ENCODE results near the gene KCNF1. TPM values are rescaled to one million over a fixed set of nuclear protein-coding genes. Genes with fewer than 3 reads are reported as not detected.

The KCNF1 gene
- total and polyA plus RNA-seq, 4 donors = 4.3 to 19.7 (median 11.5) TPM

GRCh38 chr2:10909050-10909995 lies 2.4 kb upstream of the KCNF1 start:
- peak in 2 of 6 donors; percentile 68 to 78 for DNase-seq (ENCODE audit: low read depth in 4 of 6, low spot score in 6 of 6)
- Histone ChIP-seq H3K9me3 (ENCODE audit: control insufficient read depth, insufficient read depth, low read length) (no peaks in the 10 kb centered on the region), H3K36me3 (ENCODE audit: control insufficient read depth, insufficient read depth, low read length) (peaks cover 13% of the 10 kb centered on the region), H3K4me3 (ENCODE audit: low read depth, low read length) (no peak overlapping the region), H3K4me1 (ENCODE audit: control insufficient read depth, insufficient read depth, low read length) (peaks cover 36% of the 10 kb centered on the region), H3K27me3 (ENCODE audit: control insufficient read depth, insufficient read depth, low read length) (peaks cover 9% of the 10 kb centered on the region), H3K27ac (ENCODE audit: low read depth, low read length) (no peak overlapping the region)
- WGBS (ENCODE audit: insufficient coverage) = 79% methylated on average over 9 of the region's 15 CpGs

- Histone ChIP-seq H3K27me3 (ENCODE audit: control insufficient read depth, insufficient read depth, low read length) (peaks cover 9% of the 10 kb centered on the region), H3K27ac (ENCODE audit: low read depth, low read length) (no peak overlapping the region), H3K4me1 (ENCODE audit: control insufficient read depth, insufficient read depth, low read length) (peaks cover 39% of the 10 kb centered on the region), H3K9me3 (ENCODE audit: control insufficient read depth, insufficient read depth, low read length) (no peaks in the 10 kb centered on the region), H3K36me3 (ENCODE audit: control insufficient read depth, insufficient read depth, low read length) (peaks cover 13% of the 10 kb centered on the region), H3K4me3 (ENCODE audit: low read depth, low read length) (no peak overlapping the region)
- 61% methylated on average over 3 of the region's 3 CpGs for whole genome bisulfite sequencing (ENCODE audit: insufficient coverage)
- DNase-seq (ENCODE audit: low read depth in 4 of 6, low spot score in 6 of 6) = no peak
Observed at GRCh38 chr2:10909996-10910341, 1.8 kb upstream of the KCNF1 start.

- peaks cover 9% of the 10 kb centered on the region for H3K27me3 ChIP-seq (ENCODE audit: control insufficient read depth, insufficient read depth, low read length)
- H3K4me3 ChIP-seq (ENCODE audit: low read depth, low read length) = no peak overlapping the region
- peaks cover 46% of the 10 kb centered on the region for H3K4me1 ChIP-seq (ENCODE audit: control insufficient read depth, insufficient read depth, low read length)
- whole genome bisulfite sequencing (ENCODE audit: insufficient coverage) = 82% methylated on average over 8 of the region's 11 CpGs
- no peak overlapping the region for H3K27ac ChIP-seq (ENCODE audit: low read depth, low read length)
- no peak for DNase-seq (ENCODE audit: low read depth in 4 of 6, low spot score in 6 of 6)
- no peaks in the 10 kb centered on the region for H3K9me3 ChIP-seq (ENCODE audit: control insufficient read depth, insufficient read depth, low read length)
- H3K36me3 ChIP-seq (ENCODE audit: control insufficient read depth, insufficient read depth, low read length) = peaks cover 17% of the 10 kb centered on the region
Observed at GRCh38 chr2:10910625-10911024, 1.1 kb upstream of the KCNF1 start.

GRCh38 chr2:10912076-10912731 lies 470 bp downstream of the KCNF1 start:
- peaks cover 9% of the 10 kb centered on the region for H3K27me3 ChIP-seq (ENCODE audit: control insufficient read depth, insufficient read depth, low read length)
- WGBS (ENCODE audit: insufficient coverage) = 5% methylated on average over 81 of the region's 81 CpGs

GRCh38 chr2:10912796-10913455 lies 1.2 kb downstream of the KCNF1 start:
- H3K27me3 ChIP-seq (ENCODE audit: control insufficient read depth, insufficient read depth, low read length) = peaks cover 9% of the 10 kb centered on the region
- no peaks in the 10 kb centered on the region for H3K9me3 ChIP-seq (ENCODE audit: control insufficient read depth, insufficient read depth, low read length)
- peak overlapping the region; percentile 27 for H3K4me3 ChIP-seq (ENCODE audit: low read depth, low read length)
- H3K4me1 ChIP-seq (ENCODE audit: control insufficient read depth, insufficient read depth, low read length) = peaks cover 52% of the 10 kb centered on the region
- no peak overlapping the region for H3K27ac ChIP-seq (ENCODE audit: low read depth, low read length)
- 90% methylated on average over 58 of the region's 58 CpGs for WGBS (ENCODE audit: insufficient coverage)
- peaks cover 21% of the 10 kb centered on the region for H3K36me3 ChIP-seq (ENCODE audit: control insufficient read depth, insufficient read depth, low read length)
- no peak for DNase-seq (ENCODE audit: low read depth in 4 of 6, low spot score in 6 of 6)

More at GRCh38 chr2:10912076-10912731, 470 bp downstream of the KCNF1 start:
- Histone ChIP-seq H3K4me1 (ENCODE audit: control insufficient read depth, insufficient read depth, low read length) (peaks cover 52% of the 10 kb centered on the region), H3K36me3 (ENCODE audit: control insufficient read depth, insufficient read depth, low read length) (peaks cover 21% of the 10 kb centered on the region), H3K27ac (ENCODE audit: low read depth, low read length) (no peak overlapping the region), H3K4me3 (ENCODE audit: low read depth, low read length) (peak overlapping the region; percentile 27), H3K9me3 (ENCODE audit: control insufficient read depth, insufficient read depth, low read length) (no peaks in the 10 kb centered on the region)
- peak in 2 of 6 donors; percentile 43 for DNase-seq (ENCODE audit: low read depth in 4 of 6, low spot score in 6 of 6)

- peaks cover 21% of the 10 kb centered on the region for H3K36me3 ChIP-seq (ENCODE audit: control insufficient read depth, insufficient read depth, low read length)
- DNase-seq (ENCODE audit: low read depth in 4 of 6, low spot score in 6 of 6) = no peak
- peak overlapping the region; percentile 22 for H3K4me3 ChIP-seq (ENCODE audit: low read depth, low read length)
- H3K27ac ChIP-seq (ENCODE audit: low read depth, low read length) = no peak overlapping the region
- no peaks in the 10 kb centered on the region for H3K9me3 ChIP-seq (ENCODE audit: control insufficient read depth, insufficient read depth, low read length)
- H3K4me1 ChIP-seq (ENCODE audit: control insufficient read depth, insufficient read depth, low read length) = peaks cover 48% of the 10 kb centered on the region
- peaks cover 9% of the 10 kb centered on the region for H3K27me3 ChIP-seq (ENCODE audit: control insufficient read depth, insufficient read depth, low read length)
- 82% methylated on average over 24 of the region's 38 CpGs for WGBS (ENCODE audit: insufficient coverage)
Observed at GRCh38 chr2:10913501-10914271, 2.0 kb downstream of the KCNF1 start.

- H3K27ac ChIP-seq (ENCODE audit: low read depth, low read length) = no peak overlapping the region
Observed at GRCh38 chr2:10914272-10914693, 2.5 kb downstream of the KCNF1 start.

GRCh38 chr2:10915236-10915635 lies 3.5 kb downstream of the KCNF1 start:
- Histone ChIP-seq H3K27ac (ENCODE audit: low read depth, low read length) (no peak overlapping the region), H3K36me3 (ENCODE audit: control insufficient read depth, insufficient read depth, low read length) (peaks cover 33% of the 10 kb centered on the region), H3K4me1 (ENCODE audit: control insufficient read depth, insufficient read depth, low read length) (peaks cover 57% of the 10 kb centered on the region), H3K27me3 (ENCODE audit: control insufficient read depth, insufficient read depth, low read length) (peaks cover 7% of the 10 kb centered on the region), H3K4me3 (ENCODE audit: low read depth, low read length) (no peak overlapping the region), H3K9me3 (ENCODE audit: control insufficient read depth, insufficient read depth, low read length) (no peaks in the 10 kb centered on the region)
- WGBS (ENCODE audit: insufficient coverage) = 75% methylated on average over 5 of the region's 7 CpGs
- no peak for DNase-seq (ENCODE audit: low read depth in 4 of 6, low spot score in 6 of 6)

More at GRCh38 chr2:10914272-10914693, 2.5 kb downstream of the KCNF1 start:
- no peak for DNase-seq (ENCODE audit: low read depth in 4 of 6, low spot score in 6 of 6)
- Histone ChIP-seq H3K36me3 (ENCODE audit: control insufficient read depth, insufficient read depth, low read length) (peaks cover 25% of the 10 kb centered on the region), H3K27me3 (ENCODE audit: control insufficient read depth, insufficient read depth, low read length) (peaks cover 9% of the 10 kb centered on the region), H3K4me3 (ENCODE audit: low read depth, low read length) (peak overlapping the region; percentile 22), H3K4me1 (ENCODE audit: control insufficient read depth, insufficient read depth, low read length) (peaks cover 49% of the 10 kb centered on the region), H3K9me3 (ENCODE audit: control insufficient read depth, insufficient read depth, low read length) (no peaks in the 10 kb centered on the region)
- WGBS (ENCODE audit: insufficient coverage) = 49% methylated on average over 6 of the region's 7 CpGs

- Histone ChIP-seq H3K36me3 (ENCODE audit: control insufficient read depth, insufficient read depth, low read length) (peaks cover 33% of the 10 kb centered on the region), H3K27me3 (ENCODE audit: control insufficient read depth, insufficient read depth, low read length) (peaks cover 7% of the 10 kb centered on the region), H3K4me3 (ENCODE audit: low read depth, low read length) (no peak overlapping the region), H3K9me3 (ENCODE audit: control insufficient read depth, insufficient read depth, low read length) (no peaks in the 10 kb centered on the region), H3K27ac (ENCODE audit: low read depth, low read length) (no peak overlapping the region), H3K4me1 (ENCODE audit: control insufficient read depth, insufficient read depth, low read length) (peaks cover 57% of the 10 kb centered on the region)
- WGBS (ENCODE audit: insufficient coverage) = 50% methylated on average over 8 of the region's 10 CpGs
- no peak for DNase-seq (ENCODE audit: low read depth in 4 of 6, low spot score in 6 of 6)
Observed at GRCh38 chr2:10915731-10916276, 4.1 kb downstream of the KCNF1 start.

All from spinal cord (tissue), 10 donors.